NK-92 (cell line): ENCODE results near the gene CORO6.
"Not testable (repeated sequence)": the region's sequence is repeated elsewhere in the genome, so short reads cannot be mapped to it uniquely, and the experiment has no call there.

ENCODE experiments used
- DNase-seq: peaks from one replicate; lab custom pipeline; 2025; ENCODE audit not compliant: unreplicated experiment; lab: John Stamatoyannopoulos, UW

The CORO6 gene

DNA sequence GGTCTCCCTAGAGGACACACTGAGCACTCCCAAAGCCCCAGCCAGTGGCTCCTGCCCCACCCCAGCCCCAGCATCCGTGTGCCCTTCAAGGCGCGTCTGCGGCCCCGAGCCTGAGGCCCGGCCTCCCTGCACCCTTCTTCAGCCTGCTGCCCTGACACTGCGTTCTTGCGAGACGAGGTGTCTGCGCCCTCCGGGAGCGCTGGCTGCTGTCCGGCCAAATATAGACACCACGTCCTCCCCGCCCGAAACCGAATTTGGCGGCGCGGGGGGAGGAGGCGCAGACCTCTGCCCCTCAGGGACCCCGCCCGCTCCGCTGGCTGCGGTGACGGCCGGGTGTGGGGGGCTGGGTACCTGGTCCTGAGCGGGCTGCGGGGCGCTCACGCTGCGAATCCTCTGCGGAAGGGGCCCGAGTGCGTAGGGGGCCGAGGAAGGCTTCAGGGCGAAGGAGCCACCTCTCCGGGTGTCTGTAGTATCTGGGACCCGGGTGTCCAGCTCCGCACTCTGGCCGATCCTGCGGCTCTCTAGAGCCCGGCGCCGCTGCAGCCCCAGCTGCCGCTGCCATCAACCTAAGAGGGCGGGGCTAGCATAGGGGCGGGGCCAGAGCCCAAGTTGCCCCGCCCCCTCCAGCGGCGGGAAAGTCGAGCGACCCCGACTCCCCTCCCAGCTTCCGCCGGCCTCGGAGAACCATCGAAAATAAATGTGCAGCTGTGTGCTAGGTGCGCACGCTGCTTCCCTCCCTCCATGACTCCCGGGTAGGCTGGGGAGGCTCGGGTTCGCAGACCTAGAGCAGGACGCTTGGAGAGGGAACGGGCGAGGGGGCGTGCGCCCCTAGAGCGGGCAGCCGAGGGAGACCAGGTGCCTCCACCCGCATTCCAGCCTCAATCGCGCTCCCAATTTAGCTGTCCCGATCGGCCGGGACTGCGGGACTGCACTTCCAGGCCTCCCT lies at the start of gene CORO6:
TSS of gene CORO6 (minus strand) at position 576 of the 946 bp plus-strand sequence. CDS start 1,491 bp downstream, outside the sequence.
- no peak for DNase-seq

DNA sequence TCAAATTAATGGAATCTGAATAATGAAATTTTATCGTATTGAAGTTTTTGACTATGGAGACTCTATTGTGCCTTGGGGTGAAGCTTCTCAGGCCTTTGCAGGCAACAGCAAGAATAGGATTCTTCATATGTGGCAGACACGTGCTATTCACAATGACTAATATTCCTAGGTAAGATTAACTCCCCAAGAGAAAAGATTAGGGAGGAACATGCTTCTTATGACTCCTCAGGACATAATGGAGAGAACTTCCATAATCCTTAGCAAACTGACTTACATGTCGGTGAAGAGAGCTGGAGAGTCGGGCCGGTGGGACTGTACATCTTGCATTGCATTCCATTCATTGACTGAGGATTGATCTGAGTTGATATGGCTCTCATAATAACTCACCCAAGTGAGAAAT lies 48.9 kb upstream of the CORO6 start:
- no peak for DNase-seq

DNA sequence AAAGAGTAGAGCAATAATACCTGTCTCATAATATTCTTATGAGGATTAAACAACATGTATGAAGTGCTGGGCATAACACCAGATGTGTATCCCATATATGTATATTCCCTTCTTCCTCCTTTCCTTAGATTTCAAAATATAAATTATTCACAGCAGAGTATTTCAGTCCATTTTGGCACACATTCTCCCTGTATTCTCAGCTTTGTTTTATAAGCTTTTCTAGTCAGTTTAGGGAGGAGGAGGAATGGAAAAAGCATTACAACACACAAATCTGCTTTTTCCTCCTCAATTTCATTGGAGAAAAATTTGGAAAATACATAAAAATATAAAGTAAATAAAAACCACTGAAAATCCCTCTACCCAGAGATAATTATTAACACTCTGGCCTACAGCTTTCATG lies 46.6 kb upstream of the CORO6 start:
- DNase-seq = no peak

DNA sequence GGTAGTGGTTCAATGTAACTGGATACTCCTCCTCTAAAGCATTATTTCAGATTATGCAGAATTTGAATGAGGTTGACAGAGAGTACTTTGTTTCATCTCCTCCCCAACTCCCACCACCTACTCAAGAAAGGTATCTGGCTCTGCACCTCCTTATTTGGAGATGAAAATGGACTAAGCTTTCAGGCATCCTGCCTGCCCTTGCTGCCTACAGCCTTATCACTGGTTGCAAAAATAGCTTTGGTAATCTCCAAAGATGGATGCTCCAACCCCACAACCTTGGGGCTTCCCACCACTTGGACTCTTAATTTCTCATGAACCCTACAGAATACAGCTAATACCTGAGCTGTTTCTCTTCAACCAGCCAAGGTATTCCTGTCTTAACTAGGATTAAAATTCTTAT lies 45.3 kb upstream of the CORO6 start:
- no peak for DNase-seq

DNA sequence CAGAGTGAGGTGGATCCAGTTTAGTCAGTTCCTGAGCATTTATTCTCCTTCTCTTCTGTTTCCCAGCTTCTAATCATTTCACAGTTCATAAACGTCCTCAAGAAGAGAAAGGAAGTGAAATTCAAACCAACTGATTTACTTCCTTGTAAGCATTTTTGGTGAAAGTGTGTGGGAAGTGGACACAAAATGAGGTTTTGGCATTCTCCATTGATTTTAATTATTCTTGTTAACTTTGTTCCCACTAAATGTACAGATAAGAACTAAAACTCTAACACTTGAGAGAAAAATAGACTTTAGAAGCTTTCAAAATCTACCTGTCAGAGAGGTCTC lies 42.7 kb upstream of the CORO6 start:
- no peak for DNase-seq

DNA sequence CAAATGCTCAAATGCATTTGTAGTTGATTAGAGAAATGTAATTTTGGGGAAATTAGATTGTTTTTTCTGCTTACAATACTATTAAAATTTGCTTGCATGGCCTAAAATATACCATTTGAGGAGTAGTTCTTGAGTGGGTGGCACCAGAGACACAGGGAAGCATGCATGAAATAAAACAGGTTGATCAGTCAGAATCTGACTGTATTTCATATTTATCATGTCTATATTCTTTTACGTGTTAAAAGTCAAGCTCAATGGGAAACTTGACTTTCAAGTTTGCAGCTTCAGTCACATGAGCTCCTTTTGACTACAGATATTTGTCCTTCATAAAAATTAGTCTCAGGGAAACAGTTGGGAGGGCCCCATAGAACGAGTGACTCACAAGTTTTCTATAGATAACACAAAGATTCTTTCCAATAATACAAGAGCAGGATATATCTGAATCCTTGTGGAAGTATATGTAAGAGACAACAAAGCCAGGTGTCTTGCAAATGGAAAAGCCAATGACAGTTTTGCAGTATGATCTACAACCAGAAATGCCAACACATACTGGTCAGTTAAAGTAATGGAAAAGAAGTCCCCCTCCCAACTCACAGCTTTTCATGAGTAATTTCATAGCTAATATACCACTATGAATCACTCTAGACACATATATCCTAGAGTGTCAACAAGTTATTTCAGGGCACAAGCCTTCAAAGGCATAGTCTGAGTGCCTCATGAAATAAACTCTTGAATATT lies 42.2 kb upstream of the CORO6 start:
- DNase-seq = no peak

DNA sequence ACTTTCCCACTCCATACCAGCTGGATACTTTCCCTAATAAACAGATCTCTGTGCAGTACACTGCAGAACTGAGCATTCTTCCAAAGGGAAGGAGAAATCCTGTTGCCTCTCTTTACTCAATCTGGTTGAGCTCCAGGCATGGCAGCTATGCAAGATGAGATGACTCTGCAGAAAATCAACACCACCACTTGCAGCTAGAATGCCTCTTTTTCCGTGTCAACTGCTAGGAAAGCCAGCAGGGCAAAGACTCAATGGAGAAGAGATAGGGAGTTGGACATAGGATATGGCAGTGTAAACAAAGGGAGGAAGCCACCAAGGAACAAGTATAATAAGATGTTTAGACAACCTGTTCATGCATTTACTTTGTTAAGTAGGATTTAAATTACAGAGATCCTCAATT lies 40.4 kb upstream of the CORO6 start:
- no peak for DNase-seq

DNA sequence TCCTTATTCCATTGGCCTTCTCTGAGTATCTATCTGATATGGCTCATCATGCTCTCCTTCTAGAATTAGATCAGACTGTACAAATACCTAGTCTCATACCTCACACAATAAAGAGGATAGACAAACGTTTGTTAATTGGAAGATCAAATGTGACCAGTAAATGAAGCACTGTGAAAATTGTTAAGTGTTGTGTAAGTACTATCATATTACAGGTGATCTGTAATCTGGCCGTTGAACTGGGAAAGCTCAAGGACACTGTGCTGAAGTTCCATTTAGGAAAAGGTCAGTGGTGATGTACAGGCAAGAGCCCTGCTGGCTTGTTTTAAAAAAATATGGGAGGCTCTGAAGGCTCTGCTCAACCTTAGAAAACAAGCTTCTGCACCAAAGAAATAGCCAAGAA lies 38.5 kb upstream of the CORO6 start:
- no peak for DNase-seq

DNA sequence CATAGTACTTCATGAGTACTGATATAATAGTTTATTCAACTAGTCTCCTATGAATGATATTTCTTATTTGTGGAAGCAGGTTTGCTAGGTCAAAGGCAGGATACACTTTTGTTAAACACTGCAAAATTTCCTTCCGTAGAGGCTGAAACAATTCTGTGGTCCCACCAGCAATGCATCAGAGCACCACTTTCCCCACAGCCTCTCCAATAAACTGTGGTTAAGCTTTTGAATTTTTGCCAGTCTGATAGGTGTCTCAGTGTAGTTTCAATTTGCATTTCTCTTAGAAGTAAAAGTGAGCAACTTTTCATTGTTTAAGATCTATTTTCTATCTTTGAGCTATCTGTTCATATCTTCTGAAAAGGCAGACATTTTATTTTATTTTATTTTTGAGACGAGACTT lies 36.4 kb upstream of the CORO6 start:
- DNase-seq = no peak

DNA sequence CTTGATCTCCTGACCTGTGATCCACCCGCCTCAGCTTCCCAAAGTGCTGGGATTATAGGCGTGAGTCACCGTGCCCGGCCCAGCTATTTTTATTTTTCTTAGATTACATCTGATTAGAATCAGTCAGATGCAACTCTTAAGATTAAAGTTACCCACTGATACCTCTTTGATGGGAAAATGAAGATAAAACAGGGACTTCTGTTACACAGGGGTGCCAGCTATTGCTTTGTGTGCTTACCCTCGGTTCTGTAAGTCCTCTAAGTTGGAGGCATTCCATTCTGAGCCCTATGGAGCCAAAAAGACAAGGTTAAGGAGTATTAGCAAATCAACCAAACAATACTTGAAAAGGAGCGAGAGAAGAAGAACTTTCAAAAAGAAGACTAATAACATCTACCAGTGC lies 32.6 kb upstream of the CORO6 start:
- no peak for DNase-seq

DNA sequence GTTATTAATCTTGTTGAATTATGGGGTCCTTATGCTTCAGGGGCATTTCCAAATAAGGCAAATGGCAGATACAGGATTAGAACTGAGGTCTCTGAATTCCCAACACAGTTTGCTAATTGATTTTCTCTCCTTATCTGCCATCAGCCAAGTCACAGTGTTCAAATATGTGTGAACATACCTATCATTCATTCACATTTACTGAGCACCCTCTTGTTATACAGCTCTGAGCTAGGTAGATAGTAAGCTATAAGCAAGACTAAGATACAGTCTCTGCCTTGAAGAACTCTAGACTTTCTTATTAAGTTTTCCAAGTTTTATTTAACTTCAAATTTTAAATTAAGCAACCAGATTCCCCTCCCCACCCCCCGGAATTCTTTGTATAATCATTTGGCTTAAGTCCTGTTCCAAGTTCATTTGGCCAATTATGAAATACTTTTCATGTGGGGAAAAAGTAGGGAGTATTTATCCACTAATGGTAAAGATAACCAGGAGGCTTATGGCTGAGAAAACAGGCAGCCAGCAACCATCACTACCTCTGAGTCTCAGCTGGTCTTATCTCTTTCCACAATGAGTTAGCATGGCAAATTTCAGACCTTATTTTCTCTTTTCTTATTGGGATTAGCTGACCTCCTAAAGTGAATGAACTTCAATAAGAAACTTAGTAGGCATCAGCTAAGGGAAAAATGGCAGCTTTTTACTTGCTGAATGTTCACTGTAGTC lies 31.4 kb upstream of the CORO6 start:
- no peak for DNase-seq

DNA sequence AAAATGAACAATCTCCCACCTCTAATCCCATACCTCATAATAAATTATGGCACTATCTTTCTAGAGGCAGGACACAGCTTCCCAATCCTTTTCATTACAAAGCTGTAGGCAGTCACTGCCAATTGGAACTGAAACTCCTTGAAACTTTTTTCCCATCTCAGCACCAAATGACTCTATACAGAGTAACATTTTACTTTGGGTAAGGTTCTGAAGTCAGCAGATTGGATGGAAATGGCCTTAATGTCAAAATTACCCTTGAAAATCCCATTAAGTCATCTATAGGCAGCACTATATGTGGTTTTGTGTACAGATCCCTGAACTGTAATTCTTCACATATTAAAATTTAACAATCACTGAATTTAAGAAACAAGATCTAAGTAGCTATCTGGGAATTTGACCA lies 30.3 kb upstream of the CORO6 start:
- no peak for DNase-seq

DNA sequence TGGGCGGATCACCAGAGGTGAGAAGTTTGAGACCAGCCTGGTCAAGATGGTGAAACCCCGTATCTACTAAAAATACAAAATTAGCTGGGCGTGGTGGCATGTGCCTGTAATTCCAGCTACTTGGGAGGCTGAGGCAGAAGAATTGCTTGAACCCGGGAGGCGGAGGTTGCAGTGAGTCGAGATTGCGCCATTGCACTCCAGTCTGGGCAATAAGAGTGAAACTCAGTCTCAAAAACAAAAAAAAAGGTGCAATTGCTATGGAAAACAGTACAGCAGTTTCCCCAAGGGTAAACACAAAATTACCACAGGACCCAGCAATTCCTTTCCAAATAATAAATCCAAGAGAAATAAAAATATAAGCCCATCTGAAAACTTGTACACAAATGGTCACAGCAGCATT lies 29.2 kb upstream of the CORO6 start:
- DNase-seq = not testable (repeated sequence)

DNA sequence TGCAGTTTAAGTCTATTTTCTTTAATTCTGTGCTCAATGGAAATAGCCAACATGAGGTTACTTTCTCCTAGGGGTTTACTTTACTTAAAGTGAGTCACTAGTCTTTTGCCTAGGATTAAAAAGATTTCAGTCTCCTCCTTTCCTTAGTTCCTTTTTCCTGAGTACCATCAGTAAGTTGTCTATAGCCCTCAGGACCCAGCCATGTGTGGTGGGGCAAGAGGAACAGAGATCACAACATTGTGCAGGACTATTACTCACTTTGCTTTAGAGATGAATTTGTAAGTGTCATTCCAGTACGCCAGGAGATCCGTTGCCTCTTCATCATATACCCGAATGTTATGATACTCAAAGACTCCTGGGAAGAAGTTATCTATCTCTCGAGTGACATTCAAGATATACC lies 27.7 kb upstream of the CORO6 start:
- DNase-seq = no peak

DNA sequence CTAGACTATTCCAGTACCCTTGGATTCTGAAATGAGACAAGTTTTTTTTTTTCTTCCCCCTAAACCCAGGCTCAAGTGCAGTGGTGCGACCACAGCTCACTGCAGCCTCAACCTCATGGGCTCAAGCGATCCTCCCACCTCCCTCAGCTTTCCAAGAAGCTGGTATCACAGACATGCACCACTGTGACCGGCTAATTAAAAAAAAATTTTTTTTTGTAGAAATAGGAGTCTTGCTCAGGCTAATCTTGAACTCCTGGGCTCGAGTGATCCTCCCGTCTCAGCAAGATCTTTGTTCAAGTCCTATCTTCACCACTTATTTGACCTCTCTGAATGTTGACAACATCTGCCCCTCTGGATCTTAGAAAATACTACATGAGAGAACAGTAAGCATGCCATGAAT lies 26.6 kb upstream of the CORO6 start:
- DNase-seq = no peak

DNA sequence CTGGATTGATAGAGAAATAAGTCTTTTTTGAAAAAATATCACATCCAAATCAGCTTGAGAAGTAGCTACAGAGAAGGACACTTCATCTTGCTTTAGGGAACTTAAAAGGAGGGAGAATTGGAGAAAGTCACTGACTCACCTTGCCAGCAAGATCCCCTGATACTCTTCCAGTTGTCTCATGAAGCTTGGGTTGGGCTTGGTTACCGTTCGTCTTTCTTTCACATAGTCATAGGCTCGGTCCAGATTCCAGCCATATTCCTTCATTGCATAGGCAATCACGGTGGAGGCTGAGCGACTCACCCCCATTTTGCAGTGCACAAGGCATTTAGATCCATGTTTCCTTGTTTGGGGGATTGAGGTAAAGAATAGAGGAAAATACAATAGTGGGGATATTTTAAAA lies 25.3 kb upstream of the CORO6 start:
- DNase-seq = no peak

DNA sequence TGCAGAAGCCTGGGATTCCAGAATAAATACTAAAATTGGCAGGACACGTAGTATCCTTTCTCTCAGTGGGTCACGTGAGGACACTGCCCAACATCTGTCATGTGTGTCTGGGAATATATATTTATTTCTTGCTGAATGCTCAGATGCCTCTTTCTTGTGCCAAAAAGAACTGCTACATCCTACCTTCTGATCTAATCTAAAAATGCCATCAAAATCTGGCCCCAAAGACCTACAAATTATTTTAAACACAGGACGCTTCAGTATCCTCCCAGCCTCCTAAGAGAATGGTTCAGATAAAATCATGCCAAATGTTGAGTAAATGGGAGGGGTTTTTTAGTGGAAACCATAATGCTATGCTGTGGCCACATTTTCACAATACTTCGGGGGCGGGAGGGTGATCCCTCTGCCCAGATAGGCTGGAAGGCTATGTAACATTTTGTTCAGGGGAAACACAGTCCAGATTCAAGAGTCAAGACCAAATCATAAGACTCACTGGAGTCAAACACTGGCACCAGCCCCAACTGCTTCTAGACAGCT lies 22.9 kb upstream of the CORO6 start:
- DNase-seq = no peak

DNA sequence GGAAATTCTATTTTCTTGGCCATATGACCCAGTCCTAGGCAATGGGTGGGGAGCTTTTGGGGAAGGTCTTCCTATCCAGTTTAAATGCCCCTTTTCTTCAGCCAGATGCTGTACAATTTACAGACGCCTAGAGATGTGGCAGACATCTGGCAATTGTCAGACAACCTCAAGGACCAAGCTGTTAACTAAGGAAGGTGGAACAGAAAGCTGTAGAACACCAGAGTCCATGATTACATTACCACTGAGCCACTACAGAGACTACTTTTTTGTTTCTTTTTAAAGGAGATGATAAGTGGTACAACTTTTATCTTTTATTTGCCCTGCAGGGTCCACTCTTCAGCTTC lies 21.1 kb upstream of the CORO6 start:
- DNase-seq = no peak

DNA sequence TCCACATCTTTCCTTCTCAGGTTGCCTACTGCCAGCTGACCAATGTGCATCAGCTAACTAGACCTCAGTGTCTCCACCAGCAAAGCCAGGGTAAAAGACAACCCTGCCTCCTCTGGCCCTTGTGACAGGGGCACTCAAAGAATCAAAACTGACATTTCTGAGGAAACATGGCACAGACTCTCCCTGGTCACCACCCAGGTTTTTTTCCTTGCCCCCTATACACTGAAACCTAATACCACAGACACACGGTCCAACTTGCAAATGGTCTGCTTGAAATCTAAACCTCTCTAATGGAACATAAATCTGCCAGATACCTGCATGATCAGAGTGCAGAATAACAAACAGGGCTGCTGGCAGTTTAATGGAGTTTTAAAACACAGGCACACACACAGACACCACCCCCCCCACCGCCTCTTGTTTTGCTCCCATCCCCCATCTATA lies 19.5 kb upstream of the CORO6 start:
- DNase-seq = no peak

DNA sequence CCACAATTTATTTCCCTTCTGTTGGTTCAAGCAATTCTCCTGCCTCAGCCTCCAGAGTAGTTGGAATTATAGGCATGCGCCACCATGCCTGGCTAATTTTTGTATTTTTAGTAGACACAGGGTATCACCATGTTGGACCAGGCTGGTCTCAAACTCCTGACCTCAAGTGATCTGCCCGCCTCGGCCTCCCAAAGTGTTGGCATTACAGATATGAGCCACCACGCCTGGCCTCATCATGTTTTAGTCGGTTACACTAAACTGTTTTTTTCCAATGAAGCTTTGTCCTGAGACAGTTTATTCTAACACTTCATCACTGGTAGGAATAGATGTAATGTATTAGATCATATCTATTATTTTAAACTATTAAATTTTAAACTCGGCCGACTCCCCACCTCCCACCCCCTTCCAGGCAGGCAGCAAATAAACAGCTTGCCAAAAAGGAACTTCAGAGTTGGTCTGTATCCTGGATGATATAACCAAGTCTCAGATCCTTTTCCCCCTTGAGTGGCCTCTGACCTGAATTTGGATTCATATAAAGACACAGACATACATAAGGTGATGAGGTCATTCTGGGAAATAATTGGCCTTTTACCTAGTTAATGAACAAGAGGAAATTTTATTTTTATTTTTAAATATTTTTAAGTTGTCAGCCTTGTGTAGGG lies 18.4 kb upstream of the CORO6 start:
- no peak for DNase-seq

DNA sequence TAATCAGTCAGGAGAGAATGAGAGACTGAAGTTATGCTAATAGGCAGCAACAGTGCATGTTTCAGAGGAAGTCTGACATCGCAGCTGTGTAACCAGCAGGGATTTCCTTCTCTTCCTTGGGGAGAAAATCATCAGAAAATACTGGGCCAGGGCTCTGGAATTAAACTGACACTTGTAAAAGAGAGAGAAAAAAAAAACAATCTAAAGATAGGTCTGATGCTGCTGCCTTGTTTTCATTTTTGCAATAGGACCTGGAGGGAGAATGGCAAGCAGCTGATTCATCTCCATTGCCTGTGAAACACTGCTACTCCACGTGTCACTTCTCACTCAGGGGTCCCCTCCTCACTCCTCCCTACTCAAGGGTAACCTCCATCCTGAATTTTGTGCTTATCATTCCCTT lies 17.7 kb upstream of the CORO6 start:
- no peak for DNase-seq
